Transverse colon (tissue), 4 donors: Measurements from ENCODE around the gene MPDZ. TPM values are rescaled to one million over a fixed set of nuclear protein-coding genes. Genes with fewer than 3 reads are reported as not detected.

ENCODE experiments used
- DNase-seq: peaks from one replicate; pipeline ENCODE4 v3.0.0-alpha.2; 2019
- H3K27ac ChIP-seq, 4 donors: fragments of 200-600 bp; sonication (generic); 2 replicates each; pipeline ENCODE4 v1.5.1; 2016 to 2018; ENCODE audit warnings: inconsistent platforms in 4 of 4
- H3K27me3 ChIP-seq: fragments of 200-600 bp; sonication (generic); 2 replicates; pipeline ENCODE4 v1.5.1; 2017; ENCODE audit warnings: inconsistent platforms
- H3K36me3 ChIP-seq, 4 donors: fragments of 200-600 bp; sonication (generic); 2 replicates each; pipeline ENCODE4 v1.5.1; 2017 to 2019; ENCODE audit warnings: inconsistent platforms in 4 of 4
- H3K4me1 ChIP-seq, 4 donors: fragments of 200-600 bp; sonication (generic); 2 replicates each; pipeline ENCODE4 v1.5.1; 2017 to 2020; ENCODE audit warnings: inconsistent platforms in 4 of 4
- H3K4me3 ChIP-seq, 4 donors: fragments of 200-600 bp; sonication (generic); 1 replicate in 1 of 4; 2 replicates in 3 of 4; pipeline versions ENCODE4 v1.5.1 to v1.6.1; 2017 to 2019; ENCODE audit warnings: inconsistent platforms in 4 of 4
- H3K9me3 ChIP-seq, 2 donors: fragments of 200-600 bp; sonication (generic); 2 replicates each; pipeline ENCODE4 v1.5.1; 2017 to 2019; ENCODE audit warnings: inconsistent platforms in 2 of 2
- EP300 ChIP-seq: sonication (generic); formaldehyde crosslinking; IDR thresholded peaks from one replicate; pipeline ENCODE4 v1.6.1; 2017; ENCODE audit warnings: antibody characterized with exemption, low read depth
- POLR2A ChIP-seq: fragments of 450-650 bp; IDR thresholded peaks from one replicate; pipeline ENCODE4 v1.6.1; 2016; ENCODE audit warnings: antibody characterized with exemption, mild to moderate bottlenecking, moderate library complexity
- POLR2AphosphoS5 ChIP-seq, 3 donors: sonication (generic); formaldehyde crosslinking; IDR thresholded peaks; one replicate each; pipeline ENCODE4 v1.6.1; 2016; ENCODE audit warnings: antibody characterized with exemption in 3 of 3
- WGBS, 2 donors: methylation state at CpG; one replicate each; pipeline ENCODE4 v1.1.5; 2018; ENCODE audit warnings: low coverage in 1 of 2; 5-methylcytosine and 5-hydroxymethylcytosine counted together
- in situ Hi-C, 4 donors: fragments of 200-750 bp; cut with MboI; loops; one replicate each; pipeline versions ENCODE4 v1.15.0 to v1.15.1; 2017; ENCODE audit warnings: low sequenced_read_pairs in 3 of 4, low pct_ligation_motif_present in 1 of 4, low pct_unique_long_range_greater_than_20kb in 1 of 4
- intact Hi-C: fragments of 100-400 bp; cut with DNase I; formaldehyde crosslinking; loops from one replicate; pipeline ENCODE4 v1.15.1; 2023; ENCODE audit warnings: low total_unique reads
- total RNA-seq, 4 donors: library from RNA; depleted of rRNA; stranded (reverse); fragments of >200 nt; gene quantifications; one replicate each; pipeline ENCODE4 v1.1.0, GENCODE V29; 2016
- TF ChIP-seq, protein P1 (sequence below), 5 experiments: fragments of 200-600 bp in 3 of 5; fragments of 450-650 bp in 2 of 5; sonication (generic) in 3 of 5; IDR thresholded peaks; 1 replicate in 2 of 5; 2 replicates in 3 of 5; pipeline ENCODE4 v1.5.1; 2016 to 2017; ENCODE audit warnings: antibody characterized with exemption in 5 of 5, inconsistent platforms in 3 of 5, mild to moderate bottlenecking in 2 of 5, moderate library complexity in 1 of 5

The MPDZ gene
- total RNA-seq, 4 donors from 2014 or later: 9.7 to 62.1 (median 14.5) TPM

DNA sequence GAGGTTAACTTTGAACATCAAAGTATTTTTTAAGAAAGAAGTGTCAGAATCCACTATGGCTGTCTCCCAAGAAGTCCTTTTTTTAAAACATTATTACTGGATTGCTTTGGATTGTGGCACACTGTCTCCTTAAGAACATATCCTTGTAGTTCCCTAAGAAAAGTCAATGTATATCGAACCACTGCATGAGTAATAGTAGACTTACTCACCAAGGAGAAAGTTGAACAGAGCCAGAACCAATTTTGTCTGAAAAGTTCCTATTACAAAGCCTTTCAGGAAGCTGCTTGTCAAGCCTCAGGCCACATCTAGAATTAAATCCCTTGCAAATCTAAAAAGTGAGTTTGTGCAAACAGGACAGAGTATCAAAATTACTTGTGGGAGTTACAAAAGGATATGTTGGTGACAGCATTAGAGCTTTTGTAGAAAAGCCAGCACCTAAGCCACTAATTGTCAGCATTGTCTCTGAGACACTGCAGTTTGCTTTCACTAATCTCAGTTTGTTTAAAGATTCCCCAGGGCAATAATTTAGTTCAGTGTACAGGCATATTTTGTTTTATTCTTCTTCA is 195.4 kb downstream of the MPDZ start:
- Histone ChIP-seq H3K27me3 (no peaks in the 10 kb centered on the region), H3K27ac (no peak overlapping the region), H3K4me1 (peaks cover 0 to 3% (median 0%) of the 10 kb centered on the region in 4 donors), H3K4me3 (no peak overlapping the region), H3K36me3 (no peaks in the 10 kb centered on the region), H3K9me3 (no peaks in the 10 kb centered on the region)
- TF ChIP-seq POLR2AphosphoS5 (IDR thresholded peaks at IDR 0.05) (no peak), POLR2A (no peak), EP300 (no peak)
- TF ChIP-seq, protein P1, sequence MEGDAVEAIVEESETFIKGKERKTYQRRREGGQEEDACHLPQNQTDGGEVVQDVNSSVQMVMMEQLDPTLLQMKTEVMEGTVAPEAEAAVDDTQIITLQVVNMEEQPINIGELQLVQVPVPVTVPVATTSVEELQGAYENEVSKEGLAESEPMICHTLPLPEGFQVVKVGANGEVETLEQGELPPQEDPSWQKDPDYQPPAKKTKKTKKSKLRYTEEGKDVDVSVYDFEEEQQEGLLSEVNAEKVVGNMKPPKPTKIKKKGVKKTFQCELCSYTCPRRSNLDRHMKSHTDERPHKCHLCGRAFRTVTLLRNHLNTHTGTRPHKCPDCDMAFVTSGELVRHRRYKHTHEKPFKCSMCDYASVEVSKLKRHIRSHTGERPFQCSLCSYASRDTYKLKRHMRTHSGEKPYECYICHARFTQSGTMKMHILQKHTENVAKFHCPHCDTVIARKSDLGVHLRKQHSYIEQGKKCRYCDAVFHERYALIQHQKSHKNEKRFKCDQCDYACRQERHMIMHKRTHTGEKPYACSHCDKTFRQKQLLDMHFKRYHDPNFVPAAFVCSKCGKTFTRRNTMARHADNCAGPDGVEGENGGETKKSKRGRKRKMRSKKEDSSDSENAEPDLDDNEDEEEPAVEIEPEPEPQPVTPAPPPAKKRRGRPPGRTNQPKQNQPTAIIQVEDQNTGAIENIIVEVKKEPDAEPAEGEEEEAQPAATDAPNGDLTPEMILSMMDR (IDR thresholded peaks at IDR 0.05): no peak
- in situ Hi-C loops: loop anchor here (10.0 to 25.0 kb wide), 2 partner anchors 369 to 372 kb away; no protein-coding TSS in a partner anchor
- intact Hi-C loops: no loop called here
- no peak for DNase-seq
- WGBS, 2 donors: 25 to 41% methylated on average over 1 of the region's 1 CpG

DNA sequence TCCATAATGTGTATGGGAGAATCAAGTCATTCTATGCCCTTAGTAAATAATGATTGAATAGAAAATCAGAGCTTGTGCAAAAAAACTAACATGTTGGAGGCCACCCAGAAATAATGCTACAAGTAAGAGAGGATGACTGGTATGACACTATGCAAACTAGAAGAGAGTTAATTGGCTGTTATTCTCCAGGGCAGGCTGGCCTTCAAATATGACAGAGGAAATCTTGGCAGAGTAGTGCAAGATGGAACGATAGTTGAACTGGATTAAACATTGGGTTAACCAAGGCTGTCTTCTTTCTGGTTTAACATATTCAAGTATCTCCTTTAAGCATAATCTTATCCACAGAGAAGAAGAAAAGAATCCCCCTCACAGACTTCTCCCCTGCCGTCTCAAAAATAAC is 196.1 kb downstream of the MPDZ start:
- TF ChIP-seq, protein P1 (IDR thresholded peaks at IDR 0.05): no peak
- no peak for TF ChIP-seq POLR2A
- no peak for TF ChIP-seq POLR2AphosphoS5 (IDR thresholded peaks at IDR 0.05)
- TF ChIP-seq EP300: no peak

DNA sequence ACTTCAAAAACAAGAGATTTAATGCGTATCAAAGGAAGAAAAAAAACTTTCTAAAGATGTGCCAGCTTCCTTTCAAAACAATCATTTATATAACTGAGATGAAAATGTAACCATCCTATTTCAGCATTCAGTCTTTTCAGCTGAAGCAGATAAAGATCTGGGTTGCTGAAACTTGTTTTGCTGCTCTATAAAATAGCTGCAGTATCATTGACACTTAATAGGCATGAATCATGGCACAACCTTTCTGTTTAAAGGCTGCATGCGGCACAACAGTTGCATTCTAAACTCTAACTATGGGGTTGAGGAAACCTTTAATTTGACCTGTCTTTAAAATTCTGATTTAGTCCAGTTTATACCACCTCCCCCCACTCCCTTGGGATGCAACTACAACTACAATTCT is 196.7 kb downstream of the MPDZ start:
- H3K36me3 ChIP-seq: no peaks in the 10 kb centered on the region
- intact Hi-C loops (no loop called here), in situ Hi-C loops (loop anchor here (10.0 to 25.0 kb wide), 2 partner anchors 368 to 370 kb away; no protein-coding TSS in a partner anchor)
- H3K27ac ChIP-seq: no peak overlapping the region
- H3K4me3 ChIP-seq: no peak overlapping the region
- no peaks in the 10 kb centered on the region for H3K4me1 ChIP-seq
- WGBS, 2 donors: 86 to 92% methylated on average over 2 of the region's 2 CpGs
- no peak for DNase-seq
- H3K27me3 ChIP-seq: no peaks in the 10 kb centered on the region
- no peaks in the 10 kb centered on the region for H3K9me3 ChIP-seq
- TF ChIP-seq POLR2A (no peak), EP300 (no peak), POLR2AphosphoS5 (IDR thresholded peaks at IDR 0.05) (no peak)
- TF ChIP-seq, protein P1 (IDR thresholded peaks at IDR 0.05): no peak

More for the DNA sequence above, 196.1 kb downstream of the MPDZ start:
- Histone ChIP-seq H3K36me3 (no peaks in the 10 kb centered on the region), H3K27me3 (no peaks in the 10 kb centered on the region), H3K4me3 (no peak overlapping the region), H3K9me3 (no peaks in the 10 kb centered on the region), H3K27ac (no peak overlapping the region), H3K4me1 (no peaks in the 10 kb centered on the region)
- in situ Hi-C loops: loop anchor here (10.0 to 25.0 kb wide), 2 partner anchors 369 to 371 kb away; no protein-coding TSS in a partner anchor
- intact Hi-C loops: no loop called here
- 74 to 86% methylated on average over 2 of the region's 2 CpGs for WGBS, 2 donors
- no peak for DNase-seq

DNA sequence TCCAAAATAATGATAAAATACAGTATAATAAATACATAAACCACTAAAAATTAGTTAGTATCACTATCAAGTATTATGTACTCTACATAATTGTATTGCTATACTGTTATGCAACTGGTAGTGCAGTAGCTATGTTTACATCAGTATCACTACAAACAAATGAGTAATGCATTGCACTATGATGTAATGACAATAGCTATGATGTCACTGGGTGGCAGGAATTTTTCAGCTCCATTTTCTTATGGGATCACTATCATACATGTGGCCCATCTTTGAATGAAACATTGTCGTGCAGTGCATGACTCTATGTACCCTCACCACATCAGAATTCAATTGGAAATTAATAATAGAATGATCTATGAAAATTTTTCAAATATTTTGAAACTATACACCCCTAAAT is 201.3 kb downstream of the MPDZ start:
- no peaks in the 10 kb centered on the region for H3K27me3 ChIP-seq
- DNase-seq: no peak
- no peaks in the 10 kb centered on the region for H3K4me1 ChIP-seq
- TF ChIP-seq POLR2AphosphoS5 (IDR thresholded peaks at IDR 0.05) (no peak), EP300 (no peak), POLR2A (no peak)
- TF ChIP-seq, protein P1 (IDR thresholded peaks at IDR 0.05): no peak
- no peak overlapping the region for H3K27ac ChIP-seq
- 67 to 88% methylated on average over 1 of the region's 1 CpG for WGBS, 2 donors
- H3K4me3 ChIP-seq: no peak overlapping the region
- intact Hi-C loops: no loop called here
- H3K9me3 ChIP-seq: peaks cover 0 to 3% of the 10 kb centered on the region in 2 donors
- H3K36me3 ChIP-seq: no peaks in the 10 kb centered on the region
- in situ Hi-C loops: loop anchor here in 1 of 4 donors (25.0 kb wide), 1 partner anchor 366 kb away; no protein-coding TSS in a partner anchor
